ENCODE data around the gene NUAK2. TPM values are rescaled to one million over a fixed set of nuclear protein-coding genes. Genes with fewer than 3 reads are reported as not detected.

The NUAK2 gene
- total RNA-seq, 6 experiments from 2014 or later: 0.88 to 5.1 (median 2.1) TPM

DNA sequence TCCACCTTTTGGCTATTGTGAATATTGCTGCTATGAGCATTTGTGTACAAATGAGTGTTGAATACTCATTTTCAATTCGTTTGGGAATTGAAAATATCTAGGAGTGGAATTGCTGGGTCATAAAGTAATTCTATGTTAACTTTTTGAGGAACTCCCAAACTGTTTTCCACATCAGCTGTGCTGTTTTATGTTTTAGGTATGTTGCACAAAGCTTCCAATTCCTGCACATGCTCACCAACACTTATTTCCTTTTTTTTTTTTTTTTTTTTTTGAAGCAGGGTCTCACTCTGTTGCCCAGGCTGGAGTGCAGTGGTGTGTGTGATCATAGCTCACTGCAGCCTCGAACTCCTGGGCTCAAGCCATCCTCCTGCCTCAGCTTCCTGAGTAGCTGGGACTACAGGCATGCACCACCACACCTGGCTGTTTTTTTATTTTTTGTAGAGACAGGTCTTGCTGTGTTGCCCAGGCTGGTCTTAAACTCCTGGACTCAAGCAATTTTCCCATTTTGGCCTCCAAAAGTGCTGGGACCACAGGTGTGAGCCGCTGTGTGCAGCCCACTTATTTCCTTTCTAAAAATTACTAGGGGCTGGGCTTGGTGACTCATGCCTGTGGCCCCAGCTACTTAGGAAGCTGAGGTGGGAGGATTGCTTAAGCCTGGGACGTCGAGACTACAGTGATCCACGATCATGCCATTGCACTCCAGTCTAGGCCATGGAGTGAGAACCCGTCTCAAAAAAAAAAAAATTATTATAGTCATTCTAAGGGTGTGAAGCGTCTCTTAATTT, 60.4 kb downstream of the NUAK2 start:
- intact Hi-C loops (cut with DNase I): no loop called here
- Histone ChIP-seq H3K4me3 (no peak overlapping the region), H3K4me1 (no peaks in the 10 kb centered on the region), H3K27me3 (no peaks in the 10 kb centered on the region), H3K27ac (no peak overlapping the region), H3K36me3 (no peaks in the 10 kb centered on the region), H3K9me3 (no peaks in the 10 kb centered on the region)
- TF ChIP-seq POLR2A (IDR thresholded peaks at IDR 0.05): no peak
- TF ChIP-seq, protein P1, sequence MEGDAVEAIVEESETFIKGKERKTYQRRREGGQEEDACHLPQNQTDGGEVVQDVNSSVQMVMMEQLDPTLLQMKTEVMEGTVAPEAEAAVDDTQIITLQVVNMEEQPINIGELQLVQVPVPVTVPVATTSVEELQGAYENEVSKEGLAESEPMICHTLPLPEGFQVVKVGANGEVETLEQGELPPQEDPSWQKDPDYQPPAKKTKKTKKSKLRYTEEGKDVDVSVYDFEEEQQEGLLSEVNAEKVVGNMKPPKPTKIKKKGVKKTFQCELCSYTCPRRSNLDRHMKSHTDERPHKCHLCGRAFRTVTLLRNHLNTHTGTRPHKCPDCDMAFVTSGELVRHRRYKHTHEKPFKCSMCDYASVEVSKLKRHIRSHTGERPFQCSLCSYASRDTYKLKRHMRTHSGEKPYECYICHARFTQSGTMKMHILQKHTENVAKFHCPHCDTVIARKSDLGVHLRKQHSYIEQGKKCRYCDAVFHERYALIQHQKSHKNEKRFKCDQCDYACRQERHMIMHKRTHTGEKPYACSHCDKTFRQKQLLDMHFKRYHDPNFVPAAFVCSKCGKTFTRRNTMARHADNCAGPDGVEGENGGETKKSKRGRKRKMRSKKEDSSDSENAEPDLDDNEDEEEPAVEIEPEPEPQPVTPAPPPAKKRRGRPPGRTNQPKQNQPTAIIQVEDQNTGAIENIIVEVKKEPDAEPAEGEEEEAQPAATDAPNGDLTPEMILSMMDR (IDR thresholded peaks at IDR 0.05): no peak
- 41% methylated on average over 7 of the region's 8 CpGs for WGBS (ENCODE audit: insufficient coverage, low coverage, low lambda C conversion rate, missing lambda C conversion rate)
- ATAC-seq (peak in 1 of 4 donors; percentile 17), DNase-seq (no peak)

DNA sequence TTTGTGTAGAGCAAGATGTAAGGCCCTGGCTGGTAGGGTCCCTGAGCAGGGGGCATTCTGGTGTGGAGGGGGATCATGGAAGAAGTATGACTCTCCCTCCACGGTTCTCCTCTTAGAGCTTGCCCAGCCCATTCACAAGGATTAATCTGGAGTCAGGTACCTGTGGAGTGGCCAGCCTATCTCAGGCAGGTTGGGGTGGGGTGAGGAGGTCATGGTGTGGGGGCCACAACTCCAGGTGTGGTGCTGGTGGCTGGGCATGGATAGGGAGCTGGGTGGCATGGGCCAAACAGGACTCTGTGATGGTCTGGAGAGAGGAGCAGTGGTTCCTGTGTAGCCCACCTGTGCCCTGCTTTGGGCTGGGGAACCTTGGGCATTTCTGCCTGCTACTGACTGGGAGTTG, 61.5 kb downstream of the NUAK2 start:
- WGBS (ENCODE audit: insufficient coverage, low coverage, low lambda C conversion rate, missing lambda C conversion rate): 0% methylated on average over 1 of the region's 1 CpG
- intact Hi-C loops (cut with DNase I): loop anchor here (5.0 to 10.0 kb wide), 3 partner anchors 185 to 283 kb away; no protein-coding TSS in a partner anchor
- ATAC-seq (no peak), DNase-seq (no peak)
- no peaks in the 10 kb centered on the region for H3K36me3 ChIP-seq
- TF ChIP-seq, protein P1 (IDR thresholded peaks at IDR 0.05): no peak
- TF ChIP-seq POLR2A (IDR thresholded peaks at IDR 0.05): no peak
- H3K4me3 ChIP-seq: no peak overlapping the region
- no peaks in the 10 kb centered on the region for H3K9me3 ChIP-seq
- no peaks in the 10 kb centered on the region for H3K4me1 ChIP-seq
- H3K27ac ChIP-seq: no peak overlapping the region
- no peaks in the 10 kb centered on the region for H3K27me3 ChIP-seq

DNA sequence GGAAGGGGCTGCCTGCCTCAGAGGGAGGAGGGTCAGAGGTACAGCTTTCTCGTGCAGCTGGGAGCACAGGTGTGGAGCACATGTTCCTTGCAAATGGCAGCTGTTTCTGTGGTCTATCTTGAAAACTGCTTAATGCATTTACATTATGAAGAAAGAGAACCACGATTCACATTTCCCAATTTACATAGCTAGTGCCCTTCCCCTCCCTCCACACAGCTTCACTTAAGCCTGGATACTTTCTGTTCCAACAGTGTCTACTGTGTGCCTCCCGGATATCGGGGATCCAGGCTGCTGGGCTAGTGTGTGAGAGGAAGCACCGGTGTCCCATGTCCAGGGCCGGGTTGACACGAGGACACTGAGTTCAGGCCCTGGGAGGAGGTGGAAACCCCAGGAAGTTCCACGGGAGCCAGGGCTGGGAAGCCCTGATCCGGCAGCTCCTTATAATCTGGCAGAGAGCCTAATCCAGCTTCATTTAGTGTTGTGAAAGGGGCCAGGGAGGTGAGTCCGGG, 62.2 kb downstream of the NUAK2 start:
- DNase-seq (no peak), ATAC-seq (peak; percentile 34 to 65 (median 41))
- H3K4me3 ChIP-seq: no peak overlapping the region
- H3K27me3 ChIP-seq: no peaks in the 10 kb centered on the region
- no peaks in the 10 kb centered on the region for H3K9me3 ChIP-seq
- no peaks in the 10 kb centered on the region for H3K4me1 ChIP-seq
- WGBS (ENCODE audit: insufficient coverage, low coverage, low lambda C conversion rate, missing lambda C conversion rate): 38% methylated on average over 7 of the region's 10 CpGs
- TF ChIP-seq POLR2A (IDR thresholded peaks at IDR 0.05): no peak
- TF ChIP-seq, protein P1 (IDR thresholded peaks at IDR 0.05): no peak
- H3K27ac ChIP-seq: no peak overlapping the region
- no peaks in the 10 kb centered on the region for H3K36me3 ChIP-seq
- intact Hi-C loops (cut with DNase I): loop anchor here (5.0 to 10.0 kb wide), 3 partner anchors 185 to 282 kb away; no protein-coding TSS in a partner anchor

DNA sequence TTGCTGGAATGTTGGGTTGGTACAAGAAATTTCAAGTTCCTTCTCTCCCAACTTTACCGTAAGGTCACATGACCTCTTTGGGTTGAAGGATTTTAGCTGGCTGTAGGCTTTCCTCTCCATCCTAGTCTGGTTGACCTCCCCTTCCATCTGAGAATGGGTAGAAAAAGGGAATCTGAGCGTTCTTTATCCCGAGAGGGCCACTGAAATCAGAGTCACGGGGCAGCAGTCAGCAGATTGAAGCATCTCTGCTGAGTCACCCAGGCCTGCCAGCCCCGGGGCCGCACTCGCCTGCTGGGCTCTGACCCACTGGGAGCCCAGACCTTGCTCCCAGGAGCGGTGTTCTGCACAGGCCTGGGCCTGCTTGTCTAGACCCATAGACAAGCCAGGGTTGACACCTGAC, 62.8 kb downstream of the NUAK2 start:
- Histone ChIP-seq H3K4me3 (no peak overlapping the region), H3K27me3 (no peaks in the 10 kb centered on the region), H3K9me3 (no peaks in the 10 kb centered on the region), H3K4me1 (no peaks in the 10 kb centered on the region), H3K27ac (no peak overlapping the region), H3K36me3 (no peaks in the 10 kb centered on the region)
- WGBS (ENCODE audit: insufficient coverage, low coverage, low lambda C conversion rate, missing lambda C conversion rate): 81% methylated on average over 2 of the region's 8 CpGs
- TF ChIP-seq, protein P1 (IDR thresholded peaks at IDR 0.05): no peak
- TF ChIP-seq POLR2A (IDR thresholded peaks at IDR 0.05): no peak
- intact Hi-C loops (cut with DNase I): loop anchor here (5.0 to 10.0 kb wide), 3 partner anchors 184 to 281 kb away; no protein-coding TSS in a partner anchor
- DNase-seq: no peak
- no peak for ATAC-seq
